ENCODE results near the gene SLC7A11.

Gene SLC7A11

DNA sequence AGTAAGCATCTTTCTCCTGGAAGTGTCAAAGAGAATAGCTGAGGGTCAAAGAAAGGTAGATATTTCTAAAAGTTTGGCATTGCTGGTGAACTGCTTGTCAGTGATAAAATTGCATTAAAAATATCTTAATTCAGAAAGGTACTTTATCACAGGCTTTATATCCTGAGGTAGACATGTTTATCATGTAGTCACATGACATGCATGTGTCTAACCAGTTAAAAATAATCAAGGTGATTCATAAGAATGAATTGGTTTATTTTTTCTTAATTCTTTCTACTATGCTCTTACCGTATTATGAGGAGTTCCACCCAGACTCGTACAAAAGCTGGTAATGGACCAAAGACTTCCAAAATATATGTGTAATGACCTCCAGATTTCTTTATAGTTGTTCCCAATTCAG lies 6.1 kb downstream of the SLC7A11 start:
- Histone ChIP-seq H3K4me2 (peak overlapping the region in 6 of 11 experiments; percentile 11 to 62 (median 39); a peak in 11 of 22 replicates), H3K36me3 (peaks cover 0 to 15% (median 8%) of the 10 kb centered on the region in 11 experiments; a peak in 5 of 22 replicates), H3K27ac (peak overlapping the region in 10 of 11 experiments; percentile 2 to 81 (median 47); a peak in 15 of 22 replicates)

DNA sequence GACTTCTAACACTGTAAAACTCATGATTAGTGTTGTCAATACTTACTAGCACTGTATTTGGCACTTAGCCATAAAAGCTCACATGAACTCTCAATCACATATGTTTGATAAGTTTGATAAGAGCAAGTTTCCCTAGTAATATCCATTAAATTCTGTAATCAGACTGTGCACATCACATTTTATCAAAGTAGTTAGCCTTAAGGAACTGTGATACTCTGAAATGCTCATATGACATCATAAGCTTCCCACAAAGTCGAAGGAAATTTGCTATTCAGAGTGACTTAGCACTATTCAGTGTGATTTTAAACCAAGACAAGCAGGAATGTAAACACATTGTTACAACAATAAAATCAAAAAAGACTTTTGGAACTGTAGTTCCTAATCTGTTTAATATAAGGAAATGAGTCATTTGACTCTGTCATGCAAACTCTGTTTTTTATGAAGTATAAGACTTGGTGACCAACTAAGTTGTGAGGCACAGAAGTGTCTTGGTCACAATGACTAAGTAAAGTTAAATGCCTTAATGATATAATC lies 6.7 kb downstream of the SLC7A11 start:
- no peak for TF ChIP-seq Cebpa-rat (IDR thresholded peaks at IDR 0.05)
- H3K4me1 ChIP-seq: peaks cover 0 to 41% (median 11%) of the 10 kb centered on the region in 10 experiments; a peak in 12 of 20 replicates
- H3K4me2 ChIP-seq: peak overlapping the region in 6 of 11 experiments; percentile 11 to 62 (median 39); a peak in 10 of 22 replicates
- H3K9ac ChIP-seq: peak overlapping the region in 3 of 11 experiments; percentile 35 to 58 (median 42); a peak in 4 of 22 replicates
- H4K20me1 ChIP-seq: no peaks in the 10 kb centered on the region
- H3K4me3 ChIP-seq: no peak overlapping the region
- H3K9me3 ChIP-seq (replicated peaks in 1 of 11): no peaks in the 10 kb centered on the region
- H3K27ac ChIP-seq: peak overlapping the region in 10 of 11 experiments; percentile 2 to 81 (median 47); a peak in 15 of 22 replicates
- peaks cover 0 to 20% (median 9%) of the 10 kb centered on the region in 11 experiments; a peak in 5 of 22 replicates for H3K36me3 ChIP-seq
- H3K27me3 ChIP-seq: no peaks in the 10 kb centered on the region

More for the DNA sequence above, 6.1 kb downstream of the SLC7A11 start:
- H3K9ac ChIP-seq: peak overlapping the region in 2 of 11 experiments; percentile 35 to 58; a peak in 4 of 22 replicates
- peaks cover 1 to 47% (median 15%) of the 10 kb centered on the region in 10 experiments; a peak in 18 of 20 replicates for H3K4me1 ChIP-seq
- no peaks in the 10 kb centered on the region for H3K27me3 ChIP-seq
- TF ChIP-seq Cebpa-rat (IDR thresholded peaks at IDR 0.05): no peak
- no peak overlapping the region for H3K4me3 ChIP-seq
- no peaks in the 10 kb centered on the region for H4K20me1 ChIP-seq
- H3K9me3 ChIP-seq (replicated peaks in 1 of 11): no peaks in the 10 kb centered on the region

DNA sequence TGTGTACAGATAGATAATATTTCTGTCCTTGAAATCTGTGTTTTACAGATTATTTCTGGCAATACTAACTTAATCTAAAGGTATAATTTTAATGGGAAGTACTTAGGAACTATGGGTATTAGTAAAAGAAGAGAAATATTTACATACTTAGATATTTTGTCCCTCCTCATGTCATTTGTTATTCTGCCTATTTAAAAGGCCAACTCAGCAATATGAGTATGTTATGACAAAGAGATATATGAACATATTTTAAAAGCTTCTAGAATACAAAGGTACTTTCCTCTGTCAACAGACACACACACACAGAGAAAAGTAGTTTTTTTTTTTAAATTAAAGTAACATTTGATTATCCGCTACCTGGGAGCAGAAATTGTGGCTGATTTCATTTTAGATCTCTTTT lies 7.9 kb downstream of the SLC7A11 start:
- Histone ChIP-seq H3K4me1 (peaks cover 0 to 29% (median 10%) of the 10 kb centered on the region in 10 experiments; a peak in 10 of 20 replicates), H3K36me3 (peaks cover 0 to 20% (median 9%) of the 10 kb centered on the region in 11 experiments; a peak in 6 of 22 replicates), H3K27ac (peak overlapping the region in 1 of 11 experiments; percentile 72; a peak in 2 of 22 replicates), H3K4me3 (no peak overlapping the region), H3K9ac (no peak overlapping the region), H3K27me3 (no peaks in the 10 kb centered on the region), H3K4me2 (no peak overlapping the region), H4K20me1 (no peaks in the 10 kb centered on the region), H3K9me3 (replicated peaks in 1 of 11) (no peaks in the 10 kb centered on the region)
- no peak for TF ChIP-seq Cebpa-rat (IDR thresholded peaks at IDR 0.05)

DNA sequence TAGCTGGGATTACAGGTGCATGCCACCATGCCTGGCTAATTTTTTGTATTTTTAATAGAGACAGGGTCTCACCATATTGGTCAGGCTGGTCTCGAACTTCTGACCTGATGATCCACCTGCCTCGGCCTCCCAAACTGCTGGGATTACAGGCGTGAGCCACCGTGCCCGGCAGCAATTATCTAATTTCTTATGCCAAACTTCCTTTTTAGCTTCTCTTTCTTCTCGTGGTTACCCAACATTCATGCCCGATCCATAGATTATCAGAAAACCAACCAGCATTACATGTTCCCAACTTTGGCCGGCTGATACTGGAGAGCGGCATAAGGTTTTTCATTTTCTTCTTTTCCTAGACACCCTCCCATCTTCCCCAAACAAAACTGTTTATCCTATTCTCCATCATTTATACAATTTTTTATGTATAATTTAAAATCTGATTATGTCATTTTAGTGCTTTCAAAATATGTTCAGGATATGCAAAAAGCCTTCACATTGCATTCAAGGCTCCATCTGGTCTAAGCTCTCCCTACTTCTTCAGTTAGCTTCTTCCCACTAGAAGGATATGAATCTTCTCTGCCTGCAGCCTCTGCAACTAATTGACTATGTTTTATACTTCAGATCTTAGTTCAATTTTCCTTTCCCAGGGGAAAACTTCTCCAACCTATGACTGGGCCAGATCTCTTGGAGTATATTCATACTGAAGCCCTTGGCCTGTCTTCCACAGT lies 8.7 kb downstream of the SLC7A11 start:
- Histone ChIP-seq H3K27me3 (no peaks in the 10 kb centered on the region), H3K36me3 (peaks cover 0 to 26% (median 9%) of the 10 kb centered on the region in 11 experiments; a peak in 6 of 22 replicates), H4K20me1 (no peaks in the 10 kb centered on the region), H3K4me2 (no peak overlapping the region), H3K4me1 (peaks cover 0 to 21% (median 10%) of the 10 kb centered on the region in 10 experiments; a peak in 10 of 20 replicates), H3K4me3 (no peak overlapping the region), H3K9ac (no peak overlapping the region), H3K9me3 (replicated peaks in 1 of 11) (no peaks in the 10 kb centered on the region), H3K27ac (no peak overlapping the region; a peak in 1 of 22 replicates)
- no peak for TF ChIP-seq Cebpa-rat (IDR thresholded peaks at IDR 0.05)

DNA sequence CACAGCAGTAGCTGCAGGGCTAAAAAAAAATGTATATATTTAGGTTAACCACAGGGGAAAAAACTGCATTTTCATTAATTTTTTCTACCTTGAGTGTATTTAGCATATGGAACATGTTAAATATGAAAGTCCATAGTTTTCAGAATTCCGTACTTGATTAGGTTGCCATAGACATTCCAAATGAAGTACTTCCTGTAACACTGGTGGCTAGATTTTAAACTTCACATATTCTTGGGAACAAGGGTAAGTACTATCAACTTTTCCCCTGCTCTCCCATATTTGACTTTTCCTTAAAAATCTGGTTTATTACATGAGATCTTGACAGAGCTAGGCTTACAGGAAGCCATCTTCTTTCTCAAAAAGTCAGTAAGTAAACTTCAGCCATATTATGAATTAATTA lies 9.8 kb downstream of the SLC7A11 start:
- Histone ChIP-seq H3K4me3 (no peak overlapping the region), H4K20me1 (no peaks in the 10 kb centered on the region), H3K4me2 (no peak overlapping the region), H3K36me3 (peaks cover 0 to 26% (median 9%) of the 10 kb centered on the region in 11 experiments; a peak in 6 of 22 replicates), H3K27ac (no peak overlapping the region), H3K4me1 (peaks cover 0 to 21% (median 10%) of the 10 kb centered on the region in 10 experiments; a peak in 10 of 20 replicates), H3K9me3 (replicated peaks in 1 of 11) (no peaks in the 10 kb centered on the region), H3K27me3 (no peaks in the 10 kb centered on the region), H3K9ac (no peak overlapping the region)
- no peak for TF ChIP-seq Cebpa-rat (IDR thresholded peaks at IDR 0.05)

DNA sequence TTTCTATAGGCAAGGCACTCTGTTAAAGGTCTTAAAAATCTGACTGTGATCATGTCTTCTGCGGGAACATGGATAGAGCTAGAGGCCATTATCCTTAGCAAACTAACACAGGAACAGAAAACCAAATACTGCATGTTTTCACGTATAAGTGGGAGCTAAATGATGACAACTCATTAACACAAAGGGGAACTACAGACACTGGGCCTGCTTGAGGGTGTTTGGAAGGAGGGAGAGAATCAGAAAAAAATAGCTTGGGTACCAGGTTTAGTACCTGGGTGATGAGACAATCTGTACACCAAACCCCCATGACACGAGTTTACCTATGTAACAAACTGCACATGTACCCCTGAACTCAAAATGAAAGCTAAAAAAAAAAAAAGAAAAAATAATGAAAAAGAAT lies 12.1 kb downstream of the SLC7A11 start:
- H3K4me2 ChIP-seq: no peak overlapping the region
- no peaks in the 10 kb centered on the region for H4K20me1 ChIP-seq
- no peak for TF ChIP-seq Cebpa-rat (IDR thresholded peaks at IDR 0.05)
- peaks cover 0 to 26% (median 9%) of the 10 kb centered on the region in 11 experiments; a peak in 6 of 22 replicates for H3K36me3 ChIP-seq
- H3K9ac ChIP-seq: no peak overlapping the region
- no peaks in the 10 kb centered on the region for H3K9me3 ChIP-seq (replicated peaks in 1 of 11)
- H3K4me1 ChIP-seq: peaks cover 0 to 6% (median 0%) of the 10 kb centered on the region in 10 experiments; a peak in 6 of 20 replicates
- H3K27me3 ChIP-seq: no peaks in the 10 kb centered on the region
- no peak overlapping the region for H3K4me3 ChIP-seq
- no peak overlapping the region for H3K27ac ChIP-seq

DNA sequence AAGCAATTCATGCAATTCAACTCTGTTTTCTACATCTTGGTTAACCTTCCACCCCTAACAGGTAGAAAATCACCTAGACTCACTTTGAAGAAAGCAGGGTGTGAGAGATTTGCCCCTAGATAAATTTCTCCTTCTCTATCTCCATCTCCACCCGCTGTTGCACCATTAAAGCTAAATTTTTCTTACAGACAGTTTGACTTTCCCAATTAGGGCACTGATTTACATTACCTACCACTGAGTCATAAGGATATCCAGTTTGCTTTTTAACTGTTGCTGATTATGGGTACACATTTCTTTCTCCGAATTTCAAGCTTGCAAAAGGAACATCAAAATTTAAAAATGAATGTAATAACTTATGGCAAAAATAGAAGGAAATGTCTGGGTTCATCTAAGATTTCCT lies 13.0 kb downstream of the SLC7A11 start:
- TF ChIP-seq Cebpa-rat (IDR thresholded peaks at IDR 0.05): no peak
- no peaks in the 10 kb centered on the region for H3K27me3 ChIP-seq
- no peaks in the 10 kb centered on the region for H3K9me3 ChIP-seq (replicated peaks in 1 of 11)
- H3K4me2 ChIP-seq: no peak overlapping the region
- no peak overlapping the region for H3K27ac ChIP-seq
- peaks cover 0 to 26% (median 9%) of the 10 kb centered on the region in 11 experiments; a peak in 6 of 22 replicates for H3K36me3 ChIP-seq
- H3K4me3 ChIP-seq: no peak overlapping the region
- no peaks in the 10 kb centered on the region for H4K20me1 ChIP-seq
- H3K4me1 ChIP-seq: no peaks in the 10 kb centered on the region
- H3K9ac ChIP-seq: no peak overlapping the region

DNA sequence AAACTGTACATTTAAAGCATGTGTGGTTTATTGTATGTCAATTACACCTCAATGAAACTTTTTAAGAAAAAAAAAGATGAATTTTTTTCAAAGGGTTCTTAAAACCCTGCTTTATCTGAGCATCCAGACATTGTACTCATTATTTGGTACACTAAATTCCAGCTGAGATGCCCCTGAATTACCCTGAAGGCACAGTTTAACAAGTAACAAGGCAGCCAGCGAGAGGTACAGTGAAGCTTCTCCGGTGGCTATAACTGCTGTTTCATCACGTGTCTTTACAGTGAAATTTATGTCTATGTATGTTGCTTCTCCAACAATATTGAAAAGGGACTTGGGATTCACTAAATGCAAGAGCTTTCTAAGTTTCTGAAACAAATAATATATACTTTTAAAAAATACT lies 15.8 kb downstream of the SLC7A11 start:
- H3K4me1 ChIP-seq: no peaks in the 10 kb centered on the region
- no peaks in the 10 kb centered on the region for H3K27me3 ChIP-seq
- no peak overlapping the region for H3K27ac ChIP-seq
- H3K4me3 ChIP-seq: no peak overlapping the region
- no peaks in the 10 kb centered on the region for H4K20me1 ChIP-seq
- no peak overlapping the region for H3K9ac ChIP-seq
- peaks cover 0 to 18% (median 0%) of the 10 kb centered on the region in 11 experiments; a peak in 6 of 22 replicates for H3K36me3 ChIP-seq
- H3K4me2 ChIP-seq: no peak overlapping the region
- no peaks in the 10 kb centered on the region for H3K9me3 ChIP-seq (replicated peaks in 1 of 11)
- TF ChIP-seq Cebpa-rat (IDR thresholded peaks at IDR 0.05): no peak

DNA sequence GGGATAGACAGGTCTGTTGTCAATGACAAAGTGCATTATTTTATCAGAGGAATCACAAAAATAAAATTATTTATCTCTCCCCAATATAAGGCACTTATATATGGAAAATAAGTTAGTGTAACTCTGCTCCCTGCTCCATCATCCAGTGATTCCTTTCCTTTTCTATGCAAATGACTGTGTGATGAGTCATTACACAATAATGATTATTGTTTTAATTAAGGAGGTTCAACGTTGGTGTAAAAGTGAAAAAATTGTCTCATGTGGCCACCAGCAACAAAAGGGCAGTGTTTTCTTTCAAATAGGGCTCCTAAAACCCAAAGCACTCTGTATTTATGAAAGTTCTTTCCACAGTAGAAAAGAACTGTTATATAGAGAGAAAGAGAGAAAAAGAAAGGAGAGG lies 16.7 kb downstream of the SLC7A11 start:
- H4K20me1 ChIP-seq: no peaks in the 10 kb centered on the region
- no peaks in the 10 kb centered on the region for H3K27me3 ChIP-seq
- H3K4me2 ChIP-seq: no peak overlapping the region
- peaks cover 0 to 12% (median 0%) of the 10 kb centered on the region in 11 experiments; a peak in 6 of 22 replicates for H3K36me3 ChIP-seq
- TF ChIP-seq Cebpa-rat (IDR thresholded peaks at IDR 0.05): no peak
- no peak overlapping the region for H3K4me3 ChIP-seq
- 0 out of 20 replicates have a peak, but pooled peaks cover 0 to 3% (median 0%) of the 10 kb centered on the region in 10 experiments for H3K4me1 ChIP-seq
- no peaks in the 10 kb centered on the region for H3K9me3 ChIP-seq (replicated peaks in 1 of 11)
- no peak overlapping the region for H3K9ac ChIP-seq
- H3K27ac ChIP-seq: no peak overlapping the region
